Measurements from ENCODE around the gene BCORL1.

DNA sequence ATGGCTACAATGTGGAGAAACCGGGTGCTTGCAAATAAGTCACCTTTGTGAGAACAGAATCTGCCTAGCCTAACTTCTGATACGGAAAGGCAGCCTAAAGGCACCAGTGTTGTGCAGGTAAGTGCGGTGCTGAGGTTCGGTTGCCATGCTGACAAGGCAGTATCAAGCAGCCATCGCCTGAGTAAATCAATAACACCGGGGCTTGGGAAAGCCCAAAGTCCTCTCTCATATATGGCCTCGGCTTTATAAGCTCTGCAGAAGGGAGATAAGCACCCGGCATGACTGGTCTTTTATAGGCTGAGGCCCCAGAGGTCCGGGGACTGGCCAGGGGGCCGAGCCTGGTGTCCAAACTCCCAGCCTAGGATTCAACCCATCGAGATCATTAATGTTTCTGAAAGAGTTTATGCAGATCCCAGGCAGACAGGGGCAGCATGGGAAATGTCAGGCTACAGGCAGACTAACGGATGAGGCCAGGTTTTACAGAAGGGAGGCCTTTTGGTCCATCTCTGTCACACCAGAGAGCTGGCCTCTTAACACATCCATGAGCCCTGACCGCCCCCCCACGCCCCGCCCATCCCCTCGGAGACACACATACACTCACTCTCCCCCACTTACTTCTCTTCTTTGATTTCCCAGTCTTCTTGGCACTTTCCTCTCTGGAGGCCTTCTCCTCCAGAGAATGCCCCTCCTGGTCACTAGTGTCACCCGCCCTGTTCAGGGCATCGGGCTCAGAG is 89.3 kb downstream of the BCORL1 start:
- TF ChIP-seq, protein P1, sequence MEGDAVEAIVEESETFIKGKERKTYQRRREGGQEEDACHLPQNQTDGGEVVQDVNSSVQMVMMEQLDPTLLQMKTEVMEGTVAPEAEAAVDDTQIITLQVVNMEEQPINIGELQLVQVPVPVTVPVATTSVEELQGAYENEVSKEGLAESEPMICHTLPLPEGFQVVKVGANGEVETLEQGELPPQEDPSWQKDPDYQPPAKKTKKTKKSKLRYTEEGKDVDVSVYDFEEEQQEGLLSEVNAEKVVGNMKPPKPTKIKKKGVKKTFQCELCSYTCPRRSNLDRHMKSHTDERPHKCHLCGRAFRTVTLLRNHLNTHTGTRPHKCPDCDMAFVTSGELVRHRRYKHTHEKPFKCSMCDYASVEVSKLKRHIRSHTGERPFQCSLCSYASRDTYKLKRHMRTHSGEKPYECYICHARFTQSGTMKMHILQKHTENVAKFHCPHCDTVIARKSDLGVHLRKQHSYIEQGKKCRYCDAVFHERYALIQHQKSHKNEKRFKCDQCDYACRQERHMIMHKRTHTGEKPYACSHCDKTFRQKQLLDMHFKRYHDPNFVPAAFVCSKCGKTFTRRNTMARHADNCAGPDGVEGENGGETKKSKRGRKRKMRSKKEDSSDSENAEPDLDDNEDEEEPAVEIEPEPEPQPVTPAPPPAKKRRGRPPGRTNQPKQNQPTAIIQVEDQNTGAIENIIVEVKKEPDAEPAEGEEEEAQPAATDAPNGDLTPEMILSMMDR (IDR thresholded peaks at IDR 0.05; ENCODE audit: borderline replicate concordance, extremely low read depth, low read length, poor library complexity, severe bottlenecking), result no peak
- no peak for TF ChIP-seq EZH2 (IDR thresholded peaks at IDR 0.05; ENCODE audit: borderline replicate concordance, low read depth, low read length, severe bottlenecking)
